GM23338 (cell line): ENCODE data around the gene KAZALD1. TPM values are rescaled to one million over a fixed set of nuclear protein-coding genes. Genes with fewer than 3 reads are reported as not detected.

Experiments used
- ATAC-seq: fragments of 200-7000 bp; cut with Tn5 transposase; 3 replicates; pipeline ENCODE4 v1.9.1; 2020
- DNase-seq: peaks from one replicate; pipeline ENCODE4 v3.0.0-alpha.2; 2015; ENCODE audit warnings: low spot score
- H2AFZ ChIP-seq: fragments of 200-600 bp; sonication (generic); 2 replicates; pipeline ENCODE4 v1.8.0; 2016; ENCODE audit warnings: antibody characterized with exemption, mild to moderate bottlenecking, moderate library complexity
- H3F3A ChIP-seq: fragments of 200-600 bp; sonication (generic); replicated peaks from 2 replicates; pipeline ENCODE4 v1.8.0; 2017; ENCODE audit warnings: antibody characterized with exemption, mixed run types, low read depth
- H3K27ac ChIP-seq: fragments of 200-600 bp; sonication (generic); 2 replicates; pipeline ENCODE4 v1.6.1; 2016; ENCODE audit warnings: low read depth
- H3K27me3 ChIP-seq: fragments of 200-600 bp; sonication (generic); 2 replicates; pipeline ENCODE4 v1.8.0; 2016; ENCODE audit warnings: mild to moderate bottlenecking, mixed run types, moderate library complexity; ENCODE audit not compliant: insufficient read depth
- H3K36me3 ChIP-seq: fragments of 200-600 bp; sonication (generic); 2 replicates; pipeline ENCODE4 v1.8.0; 2016; ENCODE audit warnings: mild to moderate bottlenecking; ENCODE audit not compliant: insufficient read depth
- H3K4me1 ChIP-seq: fragments of 200-600 bp; sonication (generic); 2 replicates; pipeline ENCODE4 v1.8.0; 2016; ENCODE audit warnings: mild to moderate bottlenecking, moderate library complexity; ENCODE audit not compliant: insufficient read depth
- H3K4me2 ChIP-seq: fragments of 200-600 bp; sonication (generic); 2 replicates; pipeline ENCODE4 v1.7.1; 2017; ENCODE audit warnings: mixed run types
- H3K4me3 ChIP-seq: fragments of 200-600 bp; sonication (generic); 2 replicates; pipeline ENCODE4 v1.6.1; 2016; ENCODE audit warnings: mixed run types
- H3K79me2 ChIP-seq: fragments of 200-600 bp; sonication (generic); replicated peaks from 2 replicates; pipeline ENCODE4 v1.8.0; 2017; ENCODE audit warnings: mild to moderate bottlenecking; ENCODE audit not compliant: insufficient read depth
- H3K9me2 ChIP-seq: fragments of 200-600 bp; sonication (generic); 2 replicates; pipeline ENCODE4 v1.8.0; 2017; ENCODE audit not compliant: insufficient read depth
- H4K20me1 ChIP-seq: fragments of 200-600 bp; sonication (generic); replicated peaks from 2 replicates; pipeline ENCODE4 v1.8.0; 2017; ENCODE audit warnings: mild to moderate bottlenecking; ENCODE audit not compliant: insufficient read depth
- H3K27ac Mint-ChIP-seq: 2 replicates; pipeline ENCODE4 v1.8.0; 2020; ENCODE audit warnings: inconsistent platforms, mild to moderate bottlenecking, moderate library complexity, mixed read lengths
- H3K27me3 Mint-ChIP-seq: 3 replicates; pipeline ENCODE4 v1.8.0; 2022; ENCODE audit warnings: low read depth, mild to moderate bottlenecking, moderate library complexity, mixed read lengths, inconsistent platforms; ENCODE audit not compliant: insufficient read depth, poor library complexity
- H3K36me3 Mint-ChIP-seq: 3 replicates; pipeline ENCODE4 v1.8.0; 2021; ENCODE audit warnings: low read depth, mild to moderate bottlenecking, inconsistent platforms, moderate library complexity, mixed read lengths
- H3K4me1 Mint-ChIP-seq: 3 replicates; pipeline ENCODE4 v1.8.0; 2020; ENCODE audit warnings: mild to moderate bottlenecking, inconsistent platforms, mixed read lengths
- H3K4me3 Mint-ChIP-seq: 3 replicates; pipeline ENCODE4 v1.8.0; 2021; ENCODE audit warnings: moderate library complexity, mild to moderate bottlenecking, inconsistent platforms, mixed read lengths
- H3K9me3 Mint-ChIP-seq: 3 replicates; pipeline ENCODE4 v1.8.0; 2020; ENCODE audit warnings: moderate library complexity, mild to moderate bottlenecking, inconsistent platforms, mixed read lengths
- CREB1 ChIP-seq: fragments of 250-450 bp; sonication (Bioruptor Pico); IDR thresholded peaks from 2 replicates; pipeline ENCODE4 v1.5.0; 2020; ENCODE audit warnings: low read depth, mild to moderate bottlenecking, moderate library complexity
- STAT1 ChIP-seq: IDR thresholded peaks from one replicate; pipeline ENCODE4 v1.6.1; 2016; ENCODE audit warnings: antibody characterized with exemption; ENCODE audit not compliant: unreplicated experiment
- polyA plus RNA-seq: library from polyadenylated mRNA; unstranded; fragments of >200 nt; fragmentation: Nextera tagmentation; extraction: Ambion mirVana; gene quantifications from 2 replicates; pipeline ENCODE4 v1.2.1, GENCODE V29; 2016
- total RNA-seq: library from RNA; depleted of rRNA; stranded (reverse); fragments of >200 nt; shearing (Covaris generic); gene quantifications from 2 replicates; pipeline ENCODE4 v1.2.3, GENCODE V29; 2014
- TF ChIP-seq, protein P1 (sequence below): IDR thresholded peaks from one replicate; pipeline ENCODE4 v1.6.1; 2018; ENCODE audit warnings: antibody characterized with exemption; ENCODE audit not compliant: unreplicated experiment
- TF ChIP-seq, protein P2 (sequence below): fragments of 250-450 bp; sonication (Bioruptor Pico); IDR thresholded peaks from 2 replicates; pipeline ENCODE4 v1.5.0; 2020; ENCODE audit warnings: mild to moderate bottlenecking, moderate library complexity

Gene KAZALD1
- total and polyA plus RNA-seq, 2 experiments from 2014 or later = 0.27 to 1.3 TPM

DNA sequence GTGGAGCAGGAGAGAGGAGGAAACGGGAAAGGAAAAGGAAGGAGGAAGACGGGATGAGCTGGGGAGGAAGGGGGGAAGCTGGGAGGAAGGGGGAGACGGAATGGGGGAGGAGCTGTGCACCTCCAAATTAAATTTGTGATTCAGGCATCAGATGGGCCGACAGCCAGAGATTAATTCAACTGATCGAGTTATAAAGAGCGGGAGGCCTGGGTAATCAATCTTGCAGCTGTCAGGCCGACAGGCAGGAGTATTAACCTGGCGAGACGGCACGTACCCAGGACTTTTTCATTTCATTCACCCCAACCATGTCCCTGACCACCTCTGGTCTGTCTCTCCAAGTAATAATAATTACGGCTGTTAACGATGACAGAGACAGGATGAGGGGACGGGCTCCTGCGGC is 26.2 kb downstream of the KAZALD1 start:
- Mint-ChIP-seq H3K36me3 (no peaks in the 10 kb centered on the region), H3K4me3 (no peak overlapping the region), H3K9me3 (no peaks in the 10 kb centered on the region), H3K4me1 (peaks cover 4% of the 10 kb centered on the region; the same call in 1 of the 3 replicates), H3K27ac (no peak overlapping the region), H3K27me3 (peaks cover 13% of the 10 kb centered on the region)
- Histone ChIP-seq H3F3A (no peaks in the 10 kb centered on the region), H3K27me3 (0 out of 2 replicates have a peak, but pooled peaks cover 7% of the 10 kb centered on the region), H4K20me1 (no peaks in the 10 kb centered on the region), H3K4me3 (no peak overlapping the region), H2AFZ (no peak overlapping the region), H3K79me2 (no peaks in the 10 kb centered on the region), H3K27ac (no peak overlapping the region), H3K9me2 (no peaks in the 10 kb centered on the region), H3K4me2 (no peak overlapping the region), H3K4me1 (no peaks in the 10 kb centered on the region), H3K36me3 (no peaks in the 10 kb centered on the region)
- DNase-seq = no peak
- ATAC-seq = no peak
- no peak for TF ChIP-seq STAT1
- TF ChIP-seq, protein P1, sequence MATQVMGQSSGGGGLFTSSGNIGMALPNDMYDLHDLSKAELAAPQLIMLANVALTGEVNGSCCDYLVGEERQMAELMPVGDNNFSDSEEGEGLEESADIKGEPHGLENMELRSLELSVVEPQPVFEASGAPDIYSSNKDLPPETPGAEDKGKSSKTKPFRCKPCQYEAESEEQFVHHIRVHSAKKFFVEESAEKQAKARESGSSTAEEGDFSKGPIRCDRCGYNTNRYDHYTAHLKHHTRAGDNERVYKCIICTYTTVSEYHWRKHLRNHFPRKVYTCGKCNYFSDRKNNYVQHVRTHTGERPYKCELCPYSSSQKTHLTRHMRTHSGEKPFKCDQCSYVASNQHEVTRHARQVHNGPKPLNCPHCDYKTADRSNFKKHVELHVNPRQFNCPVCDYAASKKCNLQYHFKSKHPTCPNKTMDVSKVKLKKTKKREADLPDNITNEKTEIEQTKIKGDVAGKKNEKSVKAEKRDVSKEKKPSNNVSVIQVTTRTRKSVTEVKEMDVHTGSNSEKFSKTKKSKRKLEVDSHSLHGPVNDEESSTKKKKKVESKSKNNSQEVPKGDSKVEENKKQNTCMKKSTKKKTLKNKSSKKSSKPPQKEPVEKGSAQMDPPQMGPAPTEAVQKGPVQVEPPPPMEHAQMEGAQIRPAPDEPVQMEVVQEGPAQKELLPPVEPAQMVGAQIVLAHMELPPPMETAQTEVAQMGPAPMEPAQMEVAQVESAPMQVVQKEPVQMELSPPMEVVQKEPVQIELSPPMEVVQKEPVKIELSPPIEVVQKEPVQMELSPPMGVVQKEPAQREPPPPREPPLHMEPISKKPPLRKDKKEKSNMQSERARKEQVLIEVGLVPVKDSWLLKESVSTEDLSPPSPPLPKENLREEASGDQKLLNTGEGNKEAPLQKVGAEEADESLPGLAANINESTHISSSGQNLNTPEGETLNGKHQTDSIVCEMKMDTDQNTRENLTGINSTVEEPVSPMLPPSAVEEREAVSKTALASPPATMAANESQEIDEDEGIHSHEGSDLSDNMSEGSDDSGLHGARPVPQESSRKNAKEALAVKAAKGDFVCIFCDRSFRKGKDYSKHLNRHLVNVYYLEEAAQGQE = no peak

DNA sequence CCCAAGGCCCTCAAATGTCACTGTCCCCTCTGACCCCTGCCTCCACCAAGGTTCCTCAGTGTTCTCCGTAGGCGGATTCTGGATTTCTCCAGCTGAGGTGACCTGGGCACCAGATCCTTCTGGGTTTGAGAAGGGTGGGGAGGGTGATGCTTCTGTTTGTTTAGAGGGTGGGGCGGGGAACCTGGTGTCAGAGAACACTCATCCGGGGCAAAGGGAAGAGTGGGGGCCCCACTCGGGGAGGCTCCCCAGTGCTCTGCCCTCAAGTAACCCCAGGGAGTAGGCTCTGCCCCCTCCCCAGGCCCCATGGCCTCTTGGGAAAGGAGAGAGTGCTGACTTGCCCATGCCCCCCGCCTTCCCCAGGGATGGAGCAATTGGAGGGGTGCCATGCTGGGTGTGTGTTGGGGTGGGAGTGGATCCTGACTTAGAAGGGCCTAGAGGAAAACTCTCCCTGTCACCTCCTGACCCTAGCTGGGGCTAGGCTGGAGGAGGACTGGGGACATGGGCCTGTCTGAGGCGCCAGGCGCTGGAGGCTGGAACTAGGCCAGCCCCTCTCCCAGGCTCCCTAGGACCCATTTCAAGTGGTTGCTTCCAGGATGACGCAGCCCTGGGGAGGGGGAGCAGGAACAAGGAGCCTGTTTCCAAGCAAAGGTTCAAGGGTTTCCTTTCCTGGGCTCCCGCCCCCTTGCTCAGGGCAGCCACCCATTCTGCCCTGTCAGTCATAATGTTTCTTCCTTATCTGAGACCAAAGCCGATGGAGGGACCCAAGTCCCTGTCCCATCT is 27.9 kb downstream of the KAZALD1 start:
- no peak overlapping the region for H3K4me3 Mint-ChIP-seq
- H3K27me3 ChIP-seq = 0 out of 2 replicates have a peak, but pooled peaks cover 7% of the 10 kb centered on the region
- H3K4me1 Mint-ChIP-seq = peaks cover 14% of the 10 kb centered on the region
- DNase-seq (no peak), ATAC-seq (no peak)
- H3K27ac Mint-ChIP-seq = no peak overlapping the region
- no peak overlapping the region for H3K4me2 ChIP-seq
- no peak overlapping the region for H3K4me3 ChIP-seq
- no peaks in the 10 kb centered on the region for H3K9me3 Mint-ChIP-seq
- H2AFZ ChIP-seq = no peak overlapping the region
- no peaks in the 10 kb centered on the region for H3K79me2 ChIP-seq
- no peaks in the 10 kb centered on the region for H3F3A ChIP-seq
- no peaks in the 10 kb centered on the region for H4K20me1 ChIP-seq
- H3K27me3 Mint-ChIP-seq = peaks cover 20% of the 10 kb centered on the region
- H3K36me3 ChIP-seq = no peaks in the 10 kb centered on the region
- no peak for TF ChIP-seq CREB1
- TF ChIP-seq, protein P2, sequence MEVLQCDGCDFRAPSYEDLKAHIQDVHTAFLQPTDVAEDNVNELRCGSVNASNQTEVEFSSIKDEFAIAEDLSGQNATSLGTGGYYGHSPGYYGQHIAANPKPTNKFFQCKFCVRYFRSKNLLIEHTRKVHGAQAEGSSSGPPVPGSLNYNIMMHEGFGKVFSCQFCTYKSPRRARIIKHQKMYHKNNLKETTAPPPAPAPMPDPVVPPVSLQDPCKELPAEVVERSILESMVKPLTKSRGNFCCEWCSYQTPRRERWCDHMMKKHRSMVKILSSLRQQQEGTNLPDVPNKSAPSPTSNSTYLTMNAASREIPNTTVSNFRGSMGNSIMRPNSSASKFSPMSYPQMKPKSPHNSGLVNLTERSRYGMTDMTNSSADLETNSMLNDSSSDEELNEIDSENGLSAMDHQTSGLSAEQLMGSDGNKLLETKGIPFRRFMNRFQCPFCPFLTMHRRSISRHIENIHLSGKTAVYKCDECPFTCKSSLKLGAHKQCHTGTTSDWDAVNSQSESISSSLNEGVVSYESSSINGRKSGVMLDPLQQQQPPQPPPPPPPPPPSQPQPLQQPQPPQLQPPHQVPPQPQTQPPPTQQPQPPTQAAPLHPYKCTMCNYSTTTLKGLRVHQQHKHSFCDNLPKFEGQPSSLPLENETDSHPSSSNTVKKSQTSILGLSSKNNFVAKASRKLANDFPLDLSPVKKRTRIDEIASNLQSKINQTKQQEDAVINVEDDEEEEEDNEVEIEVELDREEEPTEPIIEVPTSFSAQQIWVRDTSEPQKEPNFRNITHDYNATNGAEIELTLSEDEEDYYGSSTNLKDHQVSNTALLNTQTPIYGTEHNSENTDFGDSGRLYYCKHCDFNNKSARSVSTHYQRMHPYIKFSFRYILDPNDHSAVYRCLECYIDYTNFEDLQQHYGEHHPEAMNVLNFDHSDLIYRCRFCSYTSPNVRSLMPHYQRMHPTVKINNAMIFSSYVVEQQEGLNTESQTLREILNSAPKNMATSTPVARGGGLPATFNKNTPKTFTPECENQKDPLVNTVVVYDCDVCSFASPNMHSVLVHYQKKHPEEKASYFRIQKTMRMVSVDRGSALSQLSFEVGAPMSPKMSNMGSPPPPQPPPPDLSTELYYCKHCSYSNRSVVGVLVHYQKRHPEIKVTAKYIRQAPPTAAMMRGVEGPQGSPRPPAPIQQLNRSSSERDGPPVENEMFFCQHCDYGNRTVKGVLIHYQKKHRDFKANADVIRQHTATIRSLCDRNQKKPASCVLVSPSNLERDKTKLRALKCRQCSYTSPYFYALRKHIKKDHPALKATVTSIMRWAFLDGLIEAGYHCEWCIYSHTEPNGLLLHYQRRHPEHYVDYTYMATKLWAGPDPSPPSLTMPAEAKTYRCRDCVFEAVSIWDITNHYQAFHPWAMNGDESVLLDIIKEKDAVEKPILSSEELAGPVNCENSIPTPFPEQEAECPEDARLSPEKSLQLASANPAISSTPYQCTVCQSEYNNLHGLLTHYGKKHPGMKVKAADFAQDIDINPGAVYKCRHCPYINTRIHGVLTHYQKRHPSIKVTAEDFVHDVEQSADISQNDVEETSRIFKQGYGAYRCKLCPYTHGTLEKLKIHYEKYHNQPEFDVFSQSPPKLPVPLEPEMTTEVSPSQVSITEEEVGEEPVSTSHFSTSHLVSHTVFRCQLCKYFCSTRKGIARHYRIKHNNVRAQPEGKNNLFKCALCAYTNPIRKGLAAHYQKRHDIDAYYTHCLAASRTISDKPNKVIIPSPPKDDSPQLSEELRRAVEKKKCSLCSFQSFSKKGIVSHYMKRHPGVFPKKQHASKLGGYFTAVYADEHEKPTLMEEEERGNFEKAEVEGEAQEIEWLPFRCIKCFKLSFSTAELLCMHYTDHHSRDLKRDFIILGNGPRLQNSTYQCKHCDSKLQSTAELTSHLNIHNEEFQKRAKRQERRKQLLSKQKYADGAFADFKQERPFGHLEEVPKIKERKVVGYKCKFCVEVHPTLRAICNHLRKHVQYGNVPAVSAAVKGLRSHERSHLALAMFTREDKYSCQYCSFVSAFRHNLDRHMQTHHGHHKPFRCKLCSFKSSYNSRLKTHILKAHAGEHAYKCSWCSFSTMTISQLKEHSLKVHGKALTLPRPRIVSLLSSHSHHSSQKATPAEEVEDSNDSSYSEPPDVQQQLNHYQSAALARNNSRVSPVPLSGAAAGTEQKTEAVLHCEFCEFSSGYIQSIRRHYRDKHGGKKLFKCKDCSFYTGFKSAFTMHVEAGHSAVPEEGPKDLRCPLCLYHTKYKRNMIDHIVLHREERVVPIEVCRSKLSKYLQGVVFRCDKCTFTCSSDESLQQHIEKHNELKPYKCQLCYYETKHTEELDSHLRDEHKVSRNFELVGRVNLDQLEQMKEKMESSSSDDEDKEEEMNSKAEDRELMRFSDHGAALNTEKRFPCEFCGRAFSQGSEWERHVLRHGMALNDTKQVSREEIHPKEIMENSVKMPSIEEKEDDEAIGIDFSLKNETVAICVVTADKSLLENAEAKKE (CRISPR knock-in tag) = no peak
- H3K27ac ChIP-seq = no peak overlapping the region
- no peaks in the 10 kb centered on the region for H3K9me2 ChIP-seq
- no peaks in the 10 kb centered on the region for H3K36me3 Mint-ChIP-seq
- H3K4me1 ChIP-seq = peaks cover 6% of the 10 kb centered on the region; the same call in 1 of the 2 replicates
